NCI-H524 treated with DMSO at 0.1 percent for 48 hours (cell line): ENCODE measurements around the gene INSR.
A peak's percentile ranks its signal among the peaks of the same experiment; 100 is the strongest.

Source experiments
- DNase-seq: peaks from one replicate; lab custom pipeline; 2025; lab: John Stamatoyannopoulos, UW

INSR gene

DNA sequence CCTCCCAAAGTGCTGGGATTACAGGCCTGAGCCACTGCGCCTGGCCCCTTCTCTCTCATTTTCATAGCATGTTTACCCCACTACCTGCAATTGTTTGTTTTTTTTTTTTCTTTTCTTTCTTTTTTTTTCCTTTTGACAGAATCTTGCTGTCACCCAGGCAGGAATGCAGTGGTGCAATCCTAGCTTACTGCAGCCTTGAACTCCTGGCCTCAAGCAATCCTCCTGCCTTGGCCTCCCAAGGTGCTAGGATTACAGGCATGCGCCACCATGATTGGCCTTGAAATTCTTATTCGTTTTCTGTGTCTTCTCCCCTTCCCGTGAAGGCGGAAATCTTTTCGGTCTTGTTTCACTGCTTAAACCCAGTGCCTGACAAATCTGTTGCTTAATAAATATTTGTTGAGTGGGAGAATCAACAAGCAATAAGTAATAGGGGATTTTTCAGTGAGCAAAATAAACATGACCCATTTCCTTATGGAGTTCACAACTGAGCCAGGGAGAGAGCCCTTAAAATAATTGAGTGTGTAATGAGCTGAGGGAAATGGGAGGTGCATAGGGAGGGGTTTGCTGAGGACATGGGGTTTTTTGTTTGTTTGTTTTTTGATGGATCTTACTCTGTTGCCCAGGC, 1.8 kb upstream of the INSR start:
- DNase-seq: no peak

DNA sequence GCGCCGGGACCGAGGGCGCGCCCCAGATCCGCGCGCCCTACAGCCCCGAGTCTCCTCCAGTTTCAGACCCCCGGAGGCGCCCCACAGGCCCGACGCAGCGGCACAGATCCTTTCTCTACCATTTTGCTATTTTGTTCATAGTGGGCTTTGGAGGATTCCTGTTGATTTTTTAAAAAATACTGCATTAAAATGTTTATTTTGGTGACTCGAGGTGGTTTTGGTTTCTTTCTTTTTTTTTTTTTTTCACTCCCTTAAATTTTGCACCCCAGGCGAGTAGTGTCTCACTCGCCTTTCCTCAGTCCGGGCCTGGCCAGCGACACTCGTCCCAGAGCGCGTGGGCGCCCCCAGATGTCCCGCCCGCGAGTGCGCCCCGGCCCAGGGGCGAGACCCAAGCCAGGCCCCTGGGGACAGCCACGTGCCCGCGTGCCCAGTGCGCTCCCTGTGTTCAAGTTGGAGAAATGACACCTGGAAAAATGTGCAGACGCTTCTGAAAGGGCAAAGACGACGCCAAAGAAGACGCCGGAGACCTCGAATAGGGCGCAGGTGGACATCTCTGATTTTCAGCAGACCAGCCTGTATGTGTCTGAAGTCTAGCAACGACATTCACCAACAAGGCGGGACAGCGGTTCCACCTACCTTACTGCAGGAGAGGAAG, 471 bp upstream of the INSR start:
- peak; percentile 56 for DNase-seq

DNA sequence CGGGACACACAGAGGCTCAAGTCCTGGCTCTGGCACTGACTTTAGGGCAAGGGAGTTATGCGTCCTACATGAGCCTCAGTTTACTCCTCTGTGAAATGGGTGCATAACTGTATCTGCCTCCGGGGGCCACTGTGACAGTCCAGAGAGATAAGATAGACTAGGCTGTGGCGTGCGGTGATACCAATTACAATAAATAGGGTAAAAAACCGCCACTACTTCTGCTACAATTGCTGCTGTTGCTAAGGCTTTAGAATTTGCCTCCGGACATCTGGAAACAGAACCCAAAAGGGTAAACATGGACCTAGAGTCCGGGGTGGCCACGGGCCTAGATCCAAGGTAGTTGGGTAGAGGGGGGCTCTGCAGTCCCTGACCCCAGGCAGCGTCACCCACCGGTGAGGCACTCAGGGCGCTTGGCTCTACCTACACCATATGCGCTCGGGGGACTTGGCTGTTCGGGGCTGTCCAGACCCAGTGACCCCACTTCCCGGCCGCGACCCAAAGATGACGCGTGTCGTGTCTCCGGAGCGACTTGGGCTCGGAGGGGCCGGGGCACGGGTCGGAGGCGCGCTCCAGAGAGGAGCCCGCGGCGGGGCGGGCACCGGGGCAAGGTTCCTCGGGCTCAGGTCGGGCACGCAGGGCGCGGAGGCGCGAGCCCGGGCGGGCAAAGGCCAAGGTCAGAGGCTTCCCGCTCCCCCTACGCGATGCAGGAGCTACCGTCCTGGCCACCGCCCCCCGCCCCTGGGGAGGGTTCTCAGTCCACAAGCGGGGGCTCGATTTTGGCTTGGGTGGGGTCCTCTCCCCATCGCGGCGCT, 1.1 kb downstream of the INSR start:
- no peak for DNase-seq

DNA sequence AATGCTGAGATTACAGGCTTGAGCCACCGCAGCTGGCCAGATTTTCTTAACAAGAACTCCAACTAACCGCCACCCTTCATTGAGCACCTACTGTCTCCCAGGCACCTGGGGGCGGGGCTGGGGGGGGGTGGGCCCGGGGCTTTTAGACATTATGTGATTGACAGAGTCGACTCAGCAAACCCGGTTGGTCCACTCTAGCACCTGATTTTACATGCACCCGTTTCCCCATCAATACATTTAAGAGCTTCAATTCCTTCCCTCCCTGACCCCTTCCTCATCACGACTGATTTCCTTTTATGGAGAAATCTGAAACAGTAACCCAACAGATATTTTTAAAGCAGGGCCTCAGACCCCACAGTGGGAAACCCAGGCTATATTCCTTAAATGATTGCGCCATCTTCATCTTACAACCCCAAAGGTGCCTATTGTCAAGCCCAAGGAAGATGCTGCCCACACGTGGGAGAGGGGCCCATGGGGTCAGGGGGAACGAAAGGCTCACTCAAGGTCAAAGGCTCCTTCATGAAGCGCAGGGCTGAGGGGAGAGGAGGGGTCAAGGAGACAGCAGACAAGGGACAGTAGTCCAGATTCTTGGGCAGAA, 1.8 kb downstream of the INSR start:
- no peak for DNase-seq

DNA sequence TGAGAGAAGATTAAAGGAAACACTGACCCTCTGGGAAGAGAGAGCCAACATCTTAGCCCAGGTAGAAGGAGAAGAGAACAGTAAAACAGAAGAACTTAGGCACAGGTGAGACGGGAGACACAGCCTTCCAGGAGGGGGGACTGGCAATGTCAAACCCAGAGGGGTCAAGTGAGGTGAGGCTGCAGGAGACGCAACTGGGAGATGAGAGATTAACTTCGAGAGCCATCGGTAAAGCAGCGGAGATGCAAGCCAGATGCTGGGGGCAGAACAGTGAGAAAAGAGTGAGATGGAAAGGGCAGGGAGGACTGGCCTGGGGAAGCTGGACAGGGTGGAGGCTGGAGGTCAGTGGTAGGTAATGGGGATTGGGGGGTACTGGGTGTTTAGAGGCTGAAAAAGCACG, 5.2 kb downstream of the INSR start:
- peak; percentile 25 for DNase-seq

DNA sequence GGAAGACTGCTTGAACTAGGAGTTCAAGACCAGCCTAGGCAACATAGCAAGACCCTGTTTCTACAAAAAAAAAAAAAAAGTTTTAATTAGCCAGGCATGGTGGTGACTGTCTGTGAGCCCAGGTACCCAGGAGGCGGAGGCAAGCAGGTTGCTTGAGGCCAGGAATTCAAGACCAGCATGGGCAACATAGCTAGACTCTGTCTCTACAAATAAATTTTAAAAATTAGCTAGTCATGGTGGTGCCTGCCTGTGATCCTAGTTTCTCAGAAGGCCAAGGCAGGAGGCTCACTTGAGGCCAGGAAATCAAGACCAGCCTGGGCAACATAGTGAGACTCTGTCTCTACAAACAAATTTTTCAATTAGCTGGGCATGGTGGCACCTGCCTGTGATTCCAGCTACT, 6.1 kb downstream of the INSR start:
- no peak for DNase-seq

DNA sequence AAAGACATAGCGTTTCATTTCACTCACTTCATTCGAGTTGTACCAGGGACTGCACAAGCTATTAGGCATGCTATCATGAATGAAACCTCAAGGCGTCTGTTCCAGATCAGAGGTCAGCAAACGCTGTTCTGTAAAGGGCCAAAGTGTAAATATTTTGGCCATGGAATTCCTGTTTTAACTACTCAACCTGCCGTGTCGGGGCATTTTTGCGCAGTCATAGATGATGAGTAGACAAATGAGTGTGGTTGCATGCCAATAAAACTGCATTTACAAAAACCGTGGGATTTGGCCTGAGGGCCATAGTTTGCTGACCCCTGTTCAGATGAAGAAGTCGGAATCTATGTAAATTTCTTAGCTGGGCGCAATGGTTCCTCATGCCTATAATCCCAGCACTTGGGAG, 6.5 kb downstream of the INSR start:
- DNase-seq: no peak

DNA sequence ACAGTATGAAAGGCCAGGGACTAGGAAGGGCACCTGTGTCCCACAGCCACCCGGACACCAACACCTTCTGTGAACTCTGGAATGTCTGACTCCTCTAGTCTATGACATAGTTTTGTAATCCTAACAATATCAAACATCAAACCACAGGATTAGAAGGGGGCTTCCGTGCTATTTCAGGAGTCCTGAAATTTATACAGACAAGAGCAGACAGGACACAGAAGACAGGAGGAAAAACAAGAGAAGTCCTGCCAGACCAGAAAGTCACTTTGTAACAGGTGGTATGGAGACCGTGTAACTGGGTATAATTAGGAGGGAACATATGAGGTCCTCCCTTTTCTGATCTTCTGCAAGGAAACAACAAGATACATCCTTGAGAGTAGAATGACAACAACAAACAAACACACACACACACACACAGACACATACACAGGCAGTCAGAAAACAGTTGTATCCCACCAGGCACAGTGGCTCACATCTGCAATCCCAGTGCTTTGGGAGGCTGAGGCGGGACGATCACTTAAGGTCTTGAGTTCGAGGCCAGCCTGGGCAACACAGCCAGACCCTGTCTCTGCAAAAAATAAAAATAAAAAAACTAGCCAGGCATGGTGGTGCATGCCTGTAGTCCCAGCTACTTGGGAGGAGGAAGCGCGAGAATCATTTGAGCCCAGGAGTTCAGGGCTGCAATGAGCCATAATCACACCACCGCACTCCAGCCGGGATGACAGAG, 13.1 kb downstream of the INSR start:
- DNase-seq: no peak

DNA sequence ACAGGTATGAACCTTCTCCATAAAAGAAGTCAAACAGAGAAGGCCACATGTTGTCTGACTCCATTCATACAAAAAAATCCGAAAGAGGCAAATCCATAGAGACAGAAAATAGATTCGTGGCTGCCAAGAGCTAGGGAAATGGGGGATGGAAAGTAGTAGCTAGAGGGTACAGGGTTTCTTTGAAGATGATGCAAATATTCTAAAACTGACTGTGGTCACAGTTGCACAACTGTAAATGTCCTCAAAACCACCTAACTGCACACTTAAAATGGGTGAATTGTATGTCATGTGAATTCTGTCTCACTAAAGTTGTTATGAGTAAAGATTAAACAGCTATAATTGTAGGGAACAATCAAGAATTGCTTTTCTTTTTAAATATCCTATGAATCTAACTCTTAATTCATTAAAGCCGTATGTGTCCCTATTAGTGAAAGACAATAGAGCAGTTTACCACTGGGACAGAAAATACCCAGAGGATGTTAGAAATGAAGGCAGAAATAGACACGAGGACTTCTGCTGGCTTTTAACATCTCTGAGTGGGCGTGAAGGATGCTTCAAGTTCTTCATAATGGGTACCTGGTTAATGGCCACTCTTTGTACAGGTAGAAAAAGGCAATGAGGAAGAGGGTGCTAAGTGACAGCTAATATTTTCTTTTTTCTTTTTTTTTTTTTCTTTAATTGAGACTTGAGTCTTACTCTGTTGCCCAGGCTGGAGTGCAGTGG, 21.2 kb downstream of the INSR start:
- DNase-seq: no peak

DNA sequence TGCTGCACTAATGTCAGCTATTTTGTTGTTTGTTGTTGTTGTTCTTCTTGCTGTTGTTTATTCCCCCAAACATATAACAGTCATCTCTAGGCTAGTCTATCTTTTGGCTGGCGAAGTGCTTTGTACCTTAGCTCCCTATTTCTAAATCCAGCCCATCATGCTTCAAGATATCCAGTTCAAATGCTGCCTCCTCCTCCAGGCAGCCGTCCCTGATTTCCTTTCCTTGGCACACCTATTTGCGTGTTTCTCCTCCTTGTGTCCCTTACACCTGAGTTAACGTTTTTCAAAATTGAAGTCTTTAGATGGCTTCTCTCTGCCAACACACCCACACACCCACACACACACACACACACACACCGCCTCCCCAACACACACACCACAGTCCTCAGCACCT, 25.5 kb downstream of the INSR start:
- no peak for DNase-seq

DNA sequence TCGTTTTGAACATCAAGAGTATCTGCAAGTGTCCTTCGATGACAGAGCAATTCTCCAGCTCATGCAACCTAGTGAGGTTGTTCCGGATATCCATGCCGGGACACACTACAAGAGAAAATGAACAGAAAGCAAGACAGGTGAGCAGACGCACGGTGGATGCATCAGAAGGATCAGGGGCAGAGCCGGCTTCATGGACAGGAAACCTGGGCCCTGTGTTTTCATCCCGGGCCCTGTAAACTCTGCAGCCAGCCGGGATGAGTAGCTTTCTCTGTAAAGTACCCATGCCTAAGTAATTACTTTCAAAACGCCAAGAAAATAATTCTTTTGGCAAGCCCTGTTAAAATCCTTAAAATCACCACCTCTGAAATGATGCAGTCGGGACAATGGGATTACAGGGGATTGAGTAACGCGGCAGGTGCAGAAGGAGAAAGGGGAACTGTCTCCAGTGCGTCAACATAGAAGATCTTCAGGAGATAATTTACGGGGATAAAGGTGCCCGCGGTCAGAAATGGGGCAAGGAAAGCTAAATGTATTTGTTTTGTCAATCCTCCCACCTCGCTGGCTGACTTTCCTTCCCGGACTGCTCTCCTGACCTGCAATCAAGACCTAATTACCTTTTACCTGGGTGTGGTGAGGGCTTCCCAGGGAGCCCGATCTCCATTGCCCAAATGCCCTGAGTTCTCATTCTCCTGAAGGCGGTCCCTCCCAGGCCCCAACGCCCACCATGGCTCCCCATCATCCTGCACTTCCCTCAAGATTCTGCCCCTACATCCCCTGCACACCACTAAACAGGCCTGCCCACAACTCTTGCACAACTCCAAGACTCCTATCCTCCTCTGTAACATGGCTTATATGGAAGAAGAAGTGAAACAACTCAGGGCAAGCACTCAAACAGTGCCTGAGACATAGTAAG, 26.2 kb downstream of the INSR start:
- no peak for DNase-seq

DNA sequence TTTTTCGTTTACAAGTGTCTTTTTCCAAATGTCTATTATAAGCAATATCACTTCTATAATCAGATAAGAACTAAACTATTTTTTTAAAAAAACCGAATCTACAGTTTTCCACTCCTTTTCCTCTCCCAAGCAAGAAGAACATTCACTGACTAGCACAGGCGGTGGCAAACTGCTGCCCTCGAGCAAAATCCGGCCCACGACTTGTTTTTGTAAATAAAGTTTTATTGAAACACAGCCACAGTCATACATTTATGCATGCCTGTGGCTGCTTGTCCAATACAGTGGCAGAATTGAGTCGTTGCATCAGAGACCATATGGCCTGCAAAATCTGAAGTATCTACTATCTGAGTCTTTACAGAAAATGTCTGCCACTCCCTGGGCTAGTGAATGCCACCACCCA, 27.4 kb downstream of the INSR start:
- no peak for DNase-seq

DNA sequence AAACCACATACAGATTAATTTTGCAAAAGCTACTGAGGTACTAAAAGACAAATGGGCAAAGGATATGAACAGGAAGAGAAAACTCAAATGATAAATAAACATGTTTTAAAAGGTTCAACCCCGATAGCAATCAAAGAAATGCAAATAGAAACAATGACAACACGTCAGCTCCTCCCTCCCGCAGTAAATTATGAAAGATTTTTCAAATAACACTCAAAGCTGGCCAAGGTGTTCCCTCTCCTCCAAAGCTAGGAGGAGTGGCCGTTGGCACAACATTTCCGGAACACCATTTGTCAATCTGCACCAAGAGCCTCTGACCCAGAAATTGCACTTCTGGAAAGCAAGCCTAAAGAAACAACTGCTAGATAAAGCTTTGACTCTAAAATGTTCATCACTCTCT, 28.3 kb downstream of the INSR start:
- DNase-seq: no peak

DNA sequence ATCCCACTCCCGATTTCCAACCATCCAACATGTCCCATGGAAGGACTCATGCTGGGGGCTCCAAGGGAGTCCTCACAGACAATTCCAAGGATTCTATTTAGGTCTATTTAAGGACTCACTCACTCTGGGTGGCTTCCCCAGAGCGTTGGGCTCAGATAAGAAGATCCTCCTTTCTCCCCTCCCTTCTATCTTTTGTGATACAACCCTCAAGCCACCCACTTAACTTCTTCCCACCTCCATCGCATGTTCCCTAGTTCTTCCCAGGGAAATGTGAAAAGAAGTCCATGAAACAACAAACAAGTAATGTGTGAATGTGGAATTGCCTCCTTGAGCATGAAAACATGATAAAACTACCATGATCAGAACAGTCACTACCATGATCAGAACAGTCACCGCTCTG, 29.4 kb downstream of the INSR start:
- no peak for DNase-seq

DNA sequence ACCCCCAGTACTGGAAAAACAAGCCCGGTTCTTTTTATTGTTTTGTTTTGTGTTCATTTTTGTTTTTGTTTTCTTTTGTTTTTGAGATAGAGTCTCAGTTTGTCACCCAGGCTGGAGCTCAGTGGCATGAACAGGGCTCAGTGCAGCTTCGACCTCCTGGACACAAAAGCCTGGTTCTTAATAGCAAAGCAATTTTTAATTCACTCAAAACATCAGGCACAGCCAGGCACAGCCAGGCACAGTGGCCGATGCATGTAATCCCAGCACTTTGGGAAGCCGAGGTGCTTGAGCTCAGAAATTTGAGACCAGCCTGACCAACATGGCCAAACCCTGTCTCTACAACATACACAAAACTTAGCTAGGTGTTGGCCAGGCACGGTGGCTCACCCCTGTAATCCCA, 30.7 kb downstream of the INSR start:
- no peak for DNase-seq

DNA sequence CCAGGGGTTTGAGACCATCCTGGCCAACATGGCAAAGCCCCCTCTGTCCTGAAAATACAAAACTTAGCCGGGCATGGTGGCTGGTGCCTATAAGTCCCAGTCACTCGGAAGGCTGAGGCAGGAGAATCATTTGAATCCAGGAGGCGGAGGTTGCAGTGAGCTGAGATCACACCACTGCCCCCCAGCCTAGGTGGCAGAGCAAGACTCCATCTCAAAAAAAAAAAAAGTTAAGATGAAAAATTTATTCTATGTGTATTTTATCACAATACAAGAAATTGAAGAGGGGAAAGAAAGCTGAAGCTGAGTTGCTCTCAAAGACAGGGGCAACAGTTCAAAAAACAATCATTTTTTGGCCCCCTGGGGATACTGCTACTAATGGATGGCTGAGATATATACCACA, 31.1 kb downstream of the INSR start:
- no peak for DNase-seq

DNA sequence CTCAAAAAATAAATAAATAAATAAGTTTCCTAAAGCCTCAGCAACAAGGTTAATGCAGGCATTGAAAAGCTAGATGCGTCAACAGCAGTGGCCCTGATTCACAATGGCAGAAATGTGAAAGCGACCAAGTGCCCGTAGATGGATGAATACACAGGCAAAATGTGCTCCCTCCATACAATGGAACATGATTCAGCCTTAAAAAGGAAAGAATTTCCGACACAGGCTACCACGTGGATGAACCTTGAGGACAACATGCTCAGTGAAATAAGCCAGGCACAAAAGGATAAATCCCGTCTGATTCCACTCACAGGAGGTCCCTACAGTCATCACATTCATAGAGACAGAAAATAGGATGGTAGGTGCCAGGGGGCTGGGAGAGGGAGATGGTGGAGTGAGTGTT, 31.7 kb downstream of the INSR start:
- DNase-seq: no peak

DNA sequence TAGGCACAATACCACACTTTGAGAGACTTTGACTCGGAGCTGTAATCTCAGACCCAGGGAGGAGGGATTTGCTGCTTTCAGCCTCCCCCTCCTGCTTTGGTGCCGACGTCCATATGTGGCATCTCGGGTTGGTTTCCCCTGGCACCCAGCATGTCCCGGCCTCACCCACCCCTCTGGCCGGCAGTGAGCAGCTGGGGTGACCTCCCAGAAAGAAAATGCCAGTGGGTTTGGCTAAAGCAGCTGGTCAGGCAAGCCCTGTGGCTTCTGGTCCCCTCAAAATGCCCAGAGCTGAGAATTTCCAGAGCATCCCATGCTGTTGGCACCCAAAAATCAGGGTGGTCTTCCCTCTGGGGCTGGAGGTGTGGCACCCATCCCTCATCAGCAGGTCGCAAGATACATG, 34.1 kb downstream of the INSR start:
- no peak for DNase-seq

DNA sequence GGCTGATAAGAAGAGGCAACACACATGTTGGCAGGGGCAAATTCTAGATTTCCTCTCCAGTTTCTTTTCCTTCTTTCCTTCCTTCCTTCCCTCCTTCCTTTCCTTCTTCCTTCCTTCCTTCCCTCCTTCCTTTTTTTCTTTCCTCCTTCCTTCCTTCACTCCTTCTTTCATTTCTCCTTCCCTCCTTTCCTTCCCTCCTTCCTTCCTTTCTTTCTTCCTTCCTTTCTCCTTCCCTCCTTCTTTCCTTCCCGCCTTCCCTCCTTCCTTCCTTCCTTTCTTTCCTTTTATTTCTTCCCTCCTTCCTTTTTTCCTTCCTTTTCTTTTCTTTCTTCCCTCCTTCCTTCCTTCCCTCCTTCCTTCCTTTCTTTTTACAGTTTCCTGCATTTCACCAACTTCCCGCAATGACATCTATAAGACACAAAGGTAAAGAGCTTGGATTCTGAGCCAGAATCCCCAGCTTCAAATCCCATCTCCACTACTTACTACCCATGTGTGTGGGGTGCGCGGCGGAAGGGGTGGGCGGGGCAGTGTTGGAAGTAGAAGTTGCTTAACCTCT, 35.3 kb downstream of the INSR start:
- no peak for DNase-seq
